ENCODE data around the gene KRT35. TPM values are rescaled to one million over a fixed set of nuclear protein-coding genes. Genes with fewer than 3 reads are reported as not detected.

Gene KRT35
- total and polyA plus RNA-seq, 2 donors (not counting 3 experiments of a cell fraction or from before 2014, with no cell fraction given), result not detected

DNA sequence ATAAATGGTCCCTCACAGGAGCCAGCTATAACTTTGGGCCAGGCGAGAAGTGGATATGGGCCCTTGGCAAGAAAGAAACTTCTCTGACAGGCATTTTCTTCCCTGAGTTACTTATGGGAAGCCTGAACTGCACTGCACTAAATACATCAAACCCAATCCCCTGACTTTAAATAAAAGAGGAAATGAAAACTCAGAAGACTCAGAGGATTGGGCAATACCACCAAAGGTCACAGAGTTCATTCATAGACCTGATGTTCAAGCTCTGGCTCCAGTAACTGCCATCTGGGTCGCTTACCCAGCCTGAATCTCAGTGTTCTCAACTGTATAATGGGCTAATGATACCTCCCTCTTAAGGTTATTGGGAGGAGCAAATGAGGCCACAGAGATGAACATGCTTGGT is 815 bp downstream of the KRT35 start:
- FAIRE-seq, result no peak
- no peak for DNase-seq (ENCODE audit: low read depth, low spot score)
- intact Hi-C loops (cut with micrococcal nuclease) (no loop called here), dilution Hi-C loops (cut with MboI; ENCODE audit: extremely low pct_ligation_motif_present, low sequenced_read_pairs) (no loop called here)
- Histone ChIP-seq H3K79me2 (ENCODE audit: control insufficient read depth, insufficient read depth, low read length) (no peaks in the 10 kb centered on the region), H4K20me1 (replicated peaks; ENCODE audit: control insufficient read depth, extremely low read depth, insufficient read depth, low read length) (no peaks in the 10 kb centered on the region), H3K9me3 (replicated peaks; ENCODE audit: control insufficient read depth, insufficient read depth, low read length) (no peaks in the 10 kb centered on the region), H3K4me3 (replicated peaks in 1 of 3; ENCODE audit: insufficient read depth in 1 of 3, low read depth in 1 of 3, low read length in 3 of 3) (no peak overlapping the region), H3K4me1 (ENCODE audit: control insufficient read depth, extremely low read depth, insufficient read depth, low read length) (no peaks in the 10 kb centered on the region), H3K36me3 (ENCODE audit: control insufficient read depth in 2 of 2, extremely low read depth in 1 of 2, insufficient read depth in 2 of 2, low read length in 2 of 2) (no peaks in the 10 kb centered on the region), H3K27me3 (ENCODE audit: control insufficient read depth in 2 of 2, insufficient read depth in 2 of 2, low read length in 2 of 2) (no peaks in the 10 kb centered on the region), H3K9me1 (replicated peaks; ENCODE audit: control insufficient read depth, extremely low read depth, insufficient read depth, low read length) (no peaks in the 10 kb centered on the region), H3K27ac (ENCODE audit: insufficient read depth, low read depth, low read length) (no peak overlapping the region), H3K4me2 (ENCODE audit: insufficient read depth, low read length) (no peak overlapping the region), H2AFZ (ENCODE audit: low read depth, low read length) (no peak overlapping the region), H3K9ac (replicated peaks; ENCODE audit: extremely low read depth, insufficient read depth, low read length) (no peak overlapping the region)
- ChIA-PET POLR2A (no interaction called here), CTCF (interaction anchor here (0.8 to 22.3 kb wide), 2 partner anchors 12 to 71 kb away, joined by 3 to 350 read pairs; no protein-coding TSS in a partner anchor)
- TF ChIP-seq, protein P1, sequence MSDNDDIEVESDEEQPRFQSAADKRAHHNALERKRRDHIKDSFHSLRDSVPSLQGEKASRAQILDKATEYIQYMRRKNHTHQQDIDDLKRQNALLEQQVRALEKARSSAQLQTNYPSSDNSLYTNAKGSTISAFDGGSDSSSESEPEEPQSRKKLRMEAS (IDR thresholded peaks at IDR 0.05; ENCODE audit: insufficient read depth, insufficient read length), result no peak
- TF ChIP-seq EZH2 (IDR thresholded peaks at IDR 0.05; ENCODE audit: borderline replicate concordance, low read depth, low read length, severe bottlenecking), result no peak
- no peak for TF ChIP-seq POLR2A (IDR thresholded peaks at IDR 0.05; ENCODE audit: low read depth, low read length)
- TF ChIP-seq MYC (IDR thresholded peaks at IDR 0.05; ENCODE audit: low read depth, low read length), result no peak
- TF ChIP-seq JUN (IDR thresholded peaks at IDR 0.05; ENCODE audit: borderline replicate concordance, insufficient read depth, insufficient read length, low read depth), result no peak
- no peak for TF ChIP-seq POLR2AphosphoS5 (IDR thresholded peaks at IDR 0.05; ENCODE audit: insufficient read depth, low read depth, low read length)
- TF ChIP-seq, protein P2, sequence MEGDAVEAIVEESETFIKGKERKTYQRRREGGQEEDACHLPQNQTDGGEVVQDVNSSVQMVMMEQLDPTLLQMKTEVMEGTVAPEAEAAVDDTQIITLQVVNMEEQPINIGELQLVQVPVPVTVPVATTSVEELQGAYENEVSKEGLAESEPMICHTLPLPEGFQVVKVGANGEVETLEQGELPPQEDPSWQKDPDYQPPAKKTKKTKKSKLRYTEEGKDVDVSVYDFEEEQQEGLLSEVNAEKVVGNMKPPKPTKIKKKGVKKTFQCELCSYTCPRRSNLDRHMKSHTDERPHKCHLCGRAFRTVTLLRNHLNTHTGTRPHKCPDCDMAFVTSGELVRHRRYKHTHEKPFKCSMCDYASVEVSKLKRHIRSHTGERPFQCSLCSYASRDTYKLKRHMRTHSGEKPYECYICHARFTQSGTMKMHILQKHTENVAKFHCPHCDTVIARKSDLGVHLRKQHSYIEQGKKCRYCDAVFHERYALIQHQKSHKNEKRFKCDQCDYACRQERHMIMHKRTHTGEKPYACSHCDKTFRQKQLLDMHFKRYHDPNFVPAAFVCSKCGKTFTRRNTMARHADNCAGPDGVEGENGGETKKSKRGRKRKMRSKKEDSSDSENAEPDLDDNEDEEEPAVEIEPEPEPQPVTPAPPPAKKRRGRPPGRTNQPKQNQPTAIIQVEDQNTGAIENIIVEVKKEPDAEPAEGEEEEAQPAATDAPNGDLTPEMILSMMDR (IDR thresholded peaks at IDR 0.05; ENCODE audit: extremely low read depth in 1 of 2, insufficient read depth in 1 of 2, low read depth in 1 of 2, low read length in 2 of 2), result no peak
- TF ChIP-seq GATA2 (IDR thresholded peaks at IDR 0.05; ENCODE audit: insufficient read depth, insufficient read length, low read depth, low read length), result no peak
- no TSS peak for BruUV-seq (replicated peaks)
